GM12864 (cell line): ENCODE data around the gene RFTN1.
"Not testable (repeated sequence)": the region's sequence is repeated elsewhere in the genome, so short reads cannot be mapped to it uniquely, and the experiment has no call there.

ENCODE experiments used
- DNase-seq: peaks from one replicate; pipeline ENCODE4 v3.0.0-alpha.2; 2011; ENCODE audit warnings: low read depth
- H3K4me3 ChIP-seq: 2 replicates; pipeline ENCODE4 v1.5.1; 2011; ENCODE audit warnings: mild to moderate bottlenecking, low read depth, low read length, control low read depth
- CTCF ChIP-seq: IDR thresholded peaks from 2 replicates; pipeline ENCODE4 v1.5.1; 2011; ENCODE audit warnings: low read depth, mild to moderate bottlenecking, moderate library complexity, low read length, control low read depth, inconsistent platforms; ENCODE audit errors: missing control alignments

RFTN1 gene

GRCh38 chr3:16316847-16317560, 196.5 kb downstream of the RFTN1 start:
- H3K4me3 ChIP-seq = no peak overlapping the region
- TF ChIP-seq CTCF = no peak
- DNase-seq = no peak

- no peak for DNase-seq
- no peak overlapping the region for H3K4me3 ChIP-seq
- TF ChIP-seq CTCF = no peak
Observed at GRCh38 chr3:16316396-16316795, 197.1 kb downstream of the RFTN1 start.

GRCh38 chr3:16315623-16316022, 197.9 kb downstream of the RFTN1 start:
- no peak for TF ChIP-seq CTCF
- no peak for DNase-seq
- no peak overlapping the region for H3K4me3 ChIP-seq

- DNase-seq = no peak
- no peak for TF ChIP-seq CTCF
- no peak overlapping the region for H3K4me3 ChIP-seq
Observed at GRCh38 chr3:16313886-16314645, 199.4 kb downstream of the RFTN1 start.

GRCh38 chr3:16311960-16312451, 201.5 kb downstream of the RFTN1 start:
- TF ChIP-seq CTCF = no peak
- DNase-seq = no peak
- no peak overlapping the region for H3K4me3 ChIP-seq

GRCh38 chr3:16310486-16310885, 203.0 kb downstream of the RFTN1 start:
- H3K4me3 ChIP-seq, DNase-seq: not testable (repeated sequence)

GRCh38 chr3:16309558-16309957, 203.9 kb downstream of the RFTN1 start:
- no peak overlapping the region for H3K4me3 ChIP-seq
- TF ChIP-seq CTCF = no peak
- DNase-seq = no peak
